Thoracic aorta (tissue), 2 donors: ENCODE measurements around the gene PLEKHA5. TPM values are rescaled to one million over a fixed set of nuclear protein-coding genes. Genes with fewer than 3 reads are reported as not detected.

Experiments used
- ATAC-seq: fragments of 150-250 bp; one replicate; pipeline ENCODE4 v1.8.0; 2017; ENCODE audit warnings: low read depth; ENCODE audit not compliant: insufficient number of reproducible peaks, low FRiP score
- DNase-seq: peaks from one replicate; pipeline ENCODE4 v3.0.0-alpha.2; 2020; ENCODE audit warnings: low spot score
- H3K27ac ChIP-seq, 2 donors: fragments of 200-600 bp; sonication (generic); 1 replicate in 1 of 2; 2 replicates in 1 of 2; pipeline ENCODE4 v1.5.1; 2016; ENCODE audit warnings: mild to moderate bottlenecking in 2 of 2, moderate library complexity in 2 of 2
- H3K27me3 ChIP-seq: fragments of 200-600 bp; sonication (generic); replicated peaks from 2 replicates; pipeline ENCODE4 v1.6.0; 2016; ENCODE audit warnings: mild to moderate bottlenecking; ENCODE audit not compliant: insufficient read depth
- H3K36me3 ChIP-seq: fragments of 200-600 bp; sonication (generic); one replicate; pipeline ENCODE4 v1.5.1; 2016
- H3K4me1 ChIP-seq, 2 donors: fragments of 200-600 bp; sonication (generic); 1 replicate in 1 of 2; 2 replicates in 1 of 2; pipeline versions ENCODE4 v1.5.1 to v1.6.0; 2016; ENCODE audit warnings: low read depth in 2 of 2, mild to moderate bottlenecking in 1 of 2; ENCODE audit not compliant: control insufficient read depth in 1 of 2
- H3K4me3 ChIP-seq: fragments of 200-600 bp; sonication (generic); 2 replicates; pipeline ENCODE4 v1.5.1; 2016; ENCODE audit warnings: mild to moderate bottlenecking
- H3K9me3 ChIP-seq: fragments of 200-600 bp; sonication (generic); 2 replicates; pipeline ENCODE4 v1.5.1; 2016
- total RNA-seq, 2 donors: library from RNA; depleted of rRNA; stranded (reverse); fragments of >200 nt; gene quantifications; one replicate each; pipeline versions ENCODE4 v1.1.0 to v1.2.3, GENCODE V29; 2016
- TF ChIP-seq, protein P1 (sequence below): fragments of 200-600 bp; sonication (generic); IDR thresholded peaks from one replicate; pipeline ENCODE4 v1.5.1; 2019; ENCODE audit warnings: antibody characterized with exemption

PLEKHA5 gene
- total RNA-seq, 2 donors from 2014 or later: 18.4 to 27.7 TPM

DNA sequence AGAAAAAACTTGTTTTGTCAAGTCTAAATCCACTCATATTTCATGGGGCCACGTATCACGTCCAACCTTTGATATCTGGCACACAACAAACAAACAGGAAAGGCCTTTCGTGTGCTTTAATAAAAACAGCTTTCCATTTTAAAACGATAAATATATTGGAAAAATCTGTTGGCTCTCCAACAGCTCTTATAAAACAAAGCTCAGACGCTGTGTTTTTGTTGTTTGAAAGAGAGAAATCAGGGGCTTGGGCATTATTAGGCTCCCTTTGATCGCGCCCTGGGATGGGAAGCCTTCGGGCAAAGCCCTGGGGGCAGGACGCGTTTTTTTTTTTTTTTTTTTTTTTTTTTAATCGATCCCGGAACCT is 429 bp upstream of the PLEKHA5 start:
- ATAC-seq (no peak), DNase-seq (no peak)
- Histone ChIP-seq H3K4me3 (peak overlapping the region; percentile 72), H3K36me3 (no peaks in the 10 kb centered on the region), H3K27ac (peak overlapping the region; percentile 79 to 83), H3K27me3 (no peaks in the 10 kb centered on the region), H3K4me1 (peaks cover 9 to 10% of the 10 kb centered on the region in 2 donors), H3K9me3 (peaks cover 10% of the 10 kb centered on the region)
- TF ChIP-seq, protein P1, sequence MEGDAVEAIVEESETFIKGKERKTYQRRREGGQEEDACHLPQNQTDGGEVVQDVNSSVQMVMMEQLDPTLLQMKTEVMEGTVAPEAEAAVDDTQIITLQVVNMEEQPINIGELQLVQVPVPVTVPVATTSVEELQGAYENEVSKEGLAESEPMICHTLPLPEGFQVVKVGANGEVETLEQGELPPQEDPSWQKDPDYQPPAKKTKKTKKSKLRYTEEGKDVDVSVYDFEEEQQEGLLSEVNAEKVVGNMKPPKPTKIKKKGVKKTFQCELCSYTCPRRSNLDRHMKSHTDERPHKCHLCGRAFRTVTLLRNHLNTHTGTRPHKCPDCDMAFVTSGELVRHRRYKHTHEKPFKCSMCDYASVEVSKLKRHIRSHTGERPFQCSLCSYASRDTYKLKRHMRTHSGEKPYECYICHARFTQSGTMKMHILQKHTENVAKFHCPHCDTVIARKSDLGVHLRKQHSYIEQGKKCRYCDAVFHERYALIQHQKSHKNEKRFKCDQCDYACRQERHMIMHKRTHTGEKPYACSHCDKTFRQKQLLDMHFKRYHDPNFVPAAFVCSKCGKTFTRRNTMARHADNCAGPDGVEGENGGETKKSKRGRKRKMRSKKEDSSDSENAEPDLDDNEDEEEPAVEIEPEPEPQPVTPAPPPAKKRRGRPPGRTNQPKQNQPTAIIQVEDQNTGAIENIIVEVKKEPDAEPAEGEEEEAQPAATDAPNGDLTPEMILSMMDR: no peak

DNA sequence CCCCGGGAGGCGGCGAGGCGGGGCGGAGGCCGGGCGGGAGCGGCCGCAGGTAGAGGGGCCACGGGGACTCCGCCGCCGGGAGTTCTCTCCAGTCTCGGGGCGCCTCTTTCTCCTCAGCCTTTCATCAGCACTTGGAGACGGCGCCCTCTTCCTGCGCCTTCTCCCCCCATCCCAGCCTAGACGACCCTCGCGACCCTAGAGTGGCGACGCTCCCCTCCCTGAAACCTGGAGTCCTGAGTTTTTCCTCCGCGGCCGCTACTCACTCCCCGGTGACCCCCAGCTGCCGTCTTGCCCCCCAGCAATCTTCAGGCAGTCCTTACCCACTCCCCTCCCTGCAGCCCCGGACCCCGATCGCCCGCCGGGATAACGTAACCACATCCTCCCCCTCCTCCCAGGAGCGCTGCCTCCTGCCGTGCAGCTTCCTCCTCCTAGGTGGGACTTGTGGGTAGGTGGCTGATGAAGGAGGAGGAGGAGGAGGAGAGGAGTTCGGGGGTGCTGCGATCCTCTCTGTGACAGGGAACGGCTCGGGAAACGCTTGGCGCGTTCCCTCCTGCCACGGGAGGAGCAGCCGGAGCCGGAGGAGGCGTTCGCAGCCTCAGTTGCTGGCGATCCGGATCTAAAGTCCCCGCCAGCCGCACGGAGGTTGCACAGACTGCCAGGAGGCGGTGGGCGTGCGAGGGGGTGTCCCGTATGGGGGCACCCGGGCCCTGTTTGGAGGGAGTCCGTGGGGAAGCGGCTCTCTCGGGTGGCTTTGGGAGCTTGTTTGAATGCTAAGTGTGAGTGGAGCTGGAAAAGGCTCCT is 891 bp downstream of the PLEKHA5 start:
- Histone ChIP-seq H3K27me3 (no peaks in the 10 kb centered on the region), H3K4me3 (peak overlapping the region; percentile 84), H3K4me1 (peaks cover 9 to 10% of the 10 kb centered on the region in 2 donors), H3K9me3 (peaks cover 10% of the 10 kb centered on the region), H3K27ac (peak overlapping the region; percentile 84 to 85), H3K36me3 (no peaks in the 10 kb centered on the region)
- ATAC-seq (no peak), DNase-seq (no peak)
- TF ChIP-seq, protein P1: no peak

DNA sequence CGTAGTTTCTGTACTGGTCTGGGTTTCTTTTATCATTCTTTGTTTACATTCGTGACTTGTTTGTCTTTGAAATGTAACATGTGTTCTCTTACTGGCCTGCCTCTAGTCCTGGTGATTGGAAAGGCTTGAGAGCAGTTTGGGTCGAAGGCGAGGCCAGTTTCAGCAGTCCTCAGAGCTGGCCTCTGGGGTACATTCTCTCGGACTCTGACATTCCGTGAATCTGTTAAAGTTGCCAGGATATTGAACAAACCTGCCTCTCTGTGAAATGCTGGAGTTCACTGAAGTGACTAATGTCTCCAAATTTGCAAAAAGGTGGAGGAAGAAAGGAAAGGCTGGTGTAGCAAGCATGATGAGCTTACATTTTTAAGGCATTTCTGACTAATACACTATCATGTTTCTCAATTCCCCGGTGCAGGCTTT is 1.5 kb downstream of the PLEKHA5 start:
- Histone ChIP-seq H3K36me3 (no peaks in the 10 kb centered on the region), H3K4me1 (peaks cover 9 to 10% of the 10 kb centered on the region in 2 donors), H3K27ac (peak overlapping the region; percentile 84 to 85), H3K4me3 (peak overlapping the region; percentile 84), H3K9me3 (peaks cover 10% of the 10 kb centered on the region), H3K27me3 (no peaks in the 10 kb centered on the region)
- no peak for ATAC-seq
- no peak for DNase-seq
- TF ChIP-seq, protein P1: no peak

DNA sequence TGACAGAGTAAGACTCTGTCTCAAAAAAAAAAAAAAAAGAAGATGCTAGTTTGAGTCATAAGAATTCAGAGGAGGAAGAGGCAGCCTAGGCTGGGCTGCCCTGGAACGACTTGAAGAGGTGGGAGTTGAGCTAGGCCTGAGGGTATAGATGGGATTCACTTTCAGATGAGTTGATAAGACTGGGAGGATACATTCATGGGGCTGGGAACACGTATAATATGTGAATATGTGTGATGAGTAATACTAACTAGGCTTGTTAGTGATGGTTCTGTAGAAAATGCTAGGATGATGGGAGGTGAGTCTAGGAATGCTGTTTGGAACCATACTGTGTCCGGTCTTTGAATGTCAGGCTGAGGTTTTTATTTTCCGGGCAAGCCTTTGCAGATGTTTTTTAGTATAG is 9.0 kb downstream of the PLEKHA5 start:
- Histone ChIP-seq H3K9me3 (no peaks in the 10 kb centered on the region), H3K36me3 (no peaks in the 10 kb centered on the region), H3K27ac (no peak overlapping the region), H3K4me3 (no peak overlapping the region), H3K4me1 (no peaks in the 10 kb centered on the region), H3K27me3 (no peaks in the 10 kb centered on the region)
- DNase-seq (no peak), ATAC-seq (no peak)
- TF ChIP-seq, protein P1: no peak

DNA sequence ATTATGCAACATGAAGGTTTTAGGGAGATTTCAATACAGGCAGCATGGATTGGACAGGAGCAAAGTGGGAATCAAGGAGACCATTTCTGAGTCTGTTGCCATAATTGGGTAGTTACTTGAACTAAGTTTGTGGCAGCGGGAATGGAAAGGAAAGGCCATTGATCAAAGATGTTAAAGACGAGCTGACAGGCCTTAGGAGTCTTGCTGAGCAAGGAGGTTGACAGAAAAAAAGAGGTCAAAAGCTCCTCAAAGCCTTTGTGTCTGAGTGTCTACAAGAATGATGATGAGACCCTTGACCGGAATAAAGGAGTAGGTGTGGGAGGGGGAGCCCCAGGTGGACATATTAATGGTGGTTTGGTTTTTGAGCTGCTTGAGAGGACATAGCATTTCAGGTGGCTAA is 9.4 kb downstream of the PLEKHA5 start:
- Histone ChIP-seq H3K4me1 (no peaks in the 10 kb centered on the region), H3K4me3 (no peak overlapping the region), H3K27ac (no peak overlapping the region), H3K9me3 (no peaks in the 10 kb centered on the region), H3K36me3 (no peaks in the 10 kb centered on the region), H3K27me3 (no peaks in the 10 kb centered on the region)
- TF ChIP-seq, protein P1: no peak
- no peak for ATAC-seq
- DNase-seq: no peak
